Keratinocyte (primary cell): ENCODE measurements around the gene KCNG2. TPM values are rescaled to one million over a fixed set of nuclear protein-coding genes. Genes with fewer than 3 reads are reported as not detected.

Experiments
- DNase-seq: peaks from one replicate; pipeline ENCODE4 v3.0.0-alpha.2; 2011; ENCODE audit warnings: low read depth, missing footprints, low spot score
- FAIRE-seq: peaks from 2 replicates; lab custom pipeline; 2011; peaks lifted over from hg19 to GRCh38; lab: Jason Lieb, UNC
- H2AFZ ChIP-seq: 2 replicates; pipeline ENCODE4 v1.6.0; 2012; ENCODE audit warnings: low read length, control low read depth, inconsistent platforms; ENCODE audit not compliant: control insufficient read depth
- H3K27ac ChIP-seq: 2 replicates; pipeline ENCODE4 v1.5.1; 2011; ENCODE audit warnings: low read length; ENCODE audit not compliant: control insufficient read depth, insufficient read depth
- H3K27me3 ChIP-seq: 3 replicates; pipeline ENCODE4 v1.6.0; 2011; ENCODE audit warnings: low read length; ENCODE audit not compliant: control insufficient read depth, insufficient read depth; ENCODE audit errors: extremely low read depth
- H3K36me3 ChIP-seq, 2 experiments: 2 replicates in 1 of 2; 3 replicates in 1 of 2; pipeline ENCODE4 v1.5.1; 2011; ENCODE audit warnings: low read length in 2 of 2, mild to moderate bottlenecking in 1 of 2; ENCODE audit not compliant: control insufficient read depth in 2 of 2, insufficient read depth in 2 of 2; ENCODE audit errors: extremely low read depth in 1 of 2
- H3K4me1 ChIP-seq: 3 replicates; pipeline ENCODE4 v1.5.1; 2011; ENCODE audit warnings: low read length; ENCODE audit not compliant: control insufficient read depth, insufficient read depth; ENCODE audit errors: extremely low read depth
- H3K4me2 ChIP-seq: 3 replicates; pipeline ENCODE4 v1.6.0; 2011; ENCODE audit warnings: low read depth, low read length; ENCODE audit not compliant: control insufficient read depth, insufficient read depth; ENCODE audit errors: extremely low read depth
- H3K4me3 ChIP-seq, 3 experiments: fragments of 200-600 bp in 1 of 3; sonication (generic) in 1 of 3; 2 replicates in 2 of 3; 3 replicates in 1 of 3; pipeline ENCODE4 v1.5.1; 2011 to 2016; ENCODE audit warnings: low read length in 3 of 3, mild to moderate bottlenecking in 3 of 3, control low read depth in 2 of 3, inconsistent platforms in 1 of 3, low read depth in 1 of 3, mixed read lengths in 1 of 3, mixed run types in 1 of 3, moderate library complexity in 1 of 3; ENCODE audit not compliant: control insufficient read depth in 2 of 3, insufficient read depth in 2 of 3; ENCODE audit errors: extremely low read depth in 1 of 3
- H3K79me2 ChIP-seq: 2 replicates; pipeline ENCODE4 v1.6.0; 2012; ENCODE audit warnings: low read length; ENCODE audit not compliant: control insufficient read depth, insufficient read depth
- H3K9ac ChIP-seq: 3 replicates; pipeline ENCODE4 v1.6.0; 2011; ENCODE audit warnings: low read length; ENCODE audit not compliant: control insufficient read depth, insufficient read depth; ENCODE audit errors: extremely low read depth
- H3K9me1 ChIP-seq: 3 replicates; pipeline ENCODE4 v1.6.0; 2011; ENCODE audit warnings: low read length; ENCODE audit not compliant: control insufficient read depth, insufficient read depth; ENCODE audit errors: extremely low read depth
- H3K9me3 ChIP-seq: 2 replicates; pipeline ENCODE4 v1.5.1; 2012; ENCODE audit warnings: low read depth, low read length; ENCODE audit not compliant: control insufficient read depth
- H4K20me1 ChIP-seq: 3 replicates; pipeline ENCODE4 v1.6.0; 2011; ENCODE audit warnings: low read length; ENCODE audit not compliant: control insufficient read depth, insufficient read depth; ENCODE audit errors: extremely low read depth
- EZH2 ChIP-seq: IDR thresholded peaks from one replicate; pipeline ENCODE4 v1.6.1; 2012; ENCODE audit warnings: inconsistent platforms, mild to moderate bottlenecking, low read length, moderate library complexity
- dilution Hi-C: fragments of 300-500 bp; cut with MboI; formaldehyde crosslinking; loops from one replicate; pipeline ENCODE4 v1.7.0; 2020; ENCODE audit warnings: low sequenced_read_pairs; ENCODE audit not compliant: extremely low pct_ligation_motif_present
- polyA plus RNA-seq, 5 experiments: library from polyadenylated mRNA; depleted of rRNA in 3 of 5; stranded (reverse) in 3 of 5; stranded (forward) in 1 of 5; unstranded in 1 of 5; fragments of >200 nt; gene quantifications; 1 replicate in 1 of 5; 2 replicates in 3 of 5; 3 replicates in 1 of 5; pipeline versions ENCODE4 v1.2.1 to v1.2.3, GENCODE V29; 2011 to 2012; ENCODE audit warnings: missing spikeins in 2 of 5, low read depth in 1 of 5, low replicate concordance in 1 of 5
- TF ChIP-seq, protein P1 (sequence below), 3 experiments: IDR thresholded peaks in 1 of 3; conservative IDR thresholded peaks in 1 of 3; optimal IDR thresholded peaks in 1 of 3; 2 replicates in 2 of 3; 3 replicates in 1 of 3; pipeline versions ENCODE3 to v1.5.1; 2011; ENCODE audit warnings: low read length in 3 of 3, mild to moderate bottlenecking in 3 of 3, moderate library complexity in 2 of 3, control low read depth in 1 of 3, inconsistent platforms in 1 of 3; ENCODE audit not compliant: insufficient read depth in 2 of 3; ENCODE audit errors: extremely low read depth in 1 of 3

KCNG2 gene
- polyA plus RNA-seq, 1 donor (not counting 4 experiments of a cell fraction or from before 2014, with no cell fraction given), result not detected

DNA sequence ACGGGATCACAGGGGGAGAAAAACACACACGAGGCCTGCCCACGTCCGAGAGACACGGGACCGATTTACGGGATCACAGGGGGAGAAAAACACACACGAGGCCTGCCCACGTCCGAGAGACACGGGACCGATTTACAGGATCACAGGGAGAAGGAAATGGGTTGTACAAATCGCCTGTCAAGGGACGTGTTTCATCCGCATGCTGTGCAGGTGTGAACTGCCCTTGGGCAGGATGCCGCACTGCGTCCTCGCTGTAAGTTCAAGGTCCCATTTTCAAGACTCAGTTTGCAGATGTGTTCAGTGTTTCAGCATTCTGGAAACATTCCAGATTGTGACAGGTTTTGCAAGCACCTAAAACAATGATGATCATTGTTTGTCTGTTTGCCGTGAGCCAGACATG lies 2.3 kb upstream of the KCNG2 start:
- H3K27me3 ChIP-seq, result peaks cover 43% of the 10 kb centered on the region

DNA sequence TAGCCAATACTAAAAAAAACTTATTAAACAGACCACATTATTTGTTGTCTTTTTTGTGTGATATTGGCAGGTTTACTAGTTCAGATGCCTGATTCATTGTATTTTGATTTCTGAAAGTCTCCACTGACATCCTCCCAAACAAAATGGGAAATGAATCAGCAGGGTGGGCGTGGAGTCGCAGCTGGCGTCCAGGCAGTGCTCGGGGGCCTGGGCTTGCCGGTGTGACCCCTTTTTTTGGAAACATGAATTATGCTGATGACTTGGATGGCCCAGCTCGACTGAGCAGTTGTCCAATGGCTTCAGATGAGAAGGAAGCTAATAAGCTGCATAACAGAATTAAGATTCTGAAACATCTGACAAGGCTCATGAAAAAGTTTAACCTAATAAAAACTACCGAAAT lies 1.7 kb upstream of the KCNG2 start:
- no peak overlapping the region for H2AFZ ChIP-seq
- H3K27me3 ChIP-seq, result peaks cover 43% of the 10 kb centered on the region
- no peaks in the 10 kb centered on the region for H3K9me3 ChIP-seq
- DNase-seq, result no peak
- no peaks in the 10 kb centered on the region for H3K36me3 ChIP-seq
- H3K79me2 ChIP-seq, result no peaks in the 10 kb centered on the region
- H3K4me1 ChIP-seq, result peaks cover 8% of the 10 kb centered on the region
- TF ChIP-seq, protein P1, sequence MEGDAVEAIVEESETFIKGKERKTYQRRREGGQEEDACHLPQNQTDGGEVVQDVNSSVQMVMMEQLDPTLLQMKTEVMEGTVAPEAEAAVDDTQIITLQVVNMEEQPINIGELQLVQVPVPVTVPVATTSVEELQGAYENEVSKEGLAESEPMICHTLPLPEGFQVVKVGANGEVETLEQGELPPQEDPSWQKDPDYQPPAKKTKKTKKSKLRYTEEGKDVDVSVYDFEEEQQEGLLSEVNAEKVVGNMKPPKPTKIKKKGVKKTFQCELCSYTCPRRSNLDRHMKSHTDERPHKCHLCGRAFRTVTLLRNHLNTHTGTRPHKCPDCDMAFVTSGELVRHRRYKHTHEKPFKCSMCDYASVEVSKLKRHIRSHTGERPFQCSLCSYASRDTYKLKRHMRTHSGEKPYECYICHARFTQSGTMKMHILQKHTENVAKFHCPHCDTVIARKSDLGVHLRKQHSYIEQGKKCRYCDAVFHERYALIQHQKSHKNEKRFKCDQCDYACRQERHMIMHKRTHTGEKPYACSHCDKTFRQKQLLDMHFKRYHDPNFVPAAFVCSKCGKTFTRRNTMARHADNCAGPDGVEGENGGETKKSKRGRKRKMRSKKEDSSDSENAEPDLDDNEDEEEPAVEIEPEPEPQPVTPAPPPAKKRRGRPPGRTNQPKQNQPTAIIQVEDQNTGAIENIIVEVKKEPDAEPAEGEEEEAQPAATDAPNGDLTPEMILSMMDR (optimal IDR thresholded peaks at IDR 0.05 in 1 of 3, IDR thresholded peaks at IDR 0.05 in 1 of 3, conservative IDR thresholded peaks at IDR 0.05 in 1 of 3; ENCODE audit: extremely low read depth in 1 of 3, insufficient read depth in 2 of 3, low read length in 3 of 3), result no peak
- no peak overlapping the region for H3K4me2 ChIP-seq
- no peak overlapping the region for H3K9ac ChIP-seq
- H4K20me1 ChIP-seq, result peaks cover 4% of the 10 kb centered on the region
- H3K27ac ChIP-seq, result no peak overlapping the region
- dilution Hi-C loops, result no loop called here
- H3K4me3 ChIP-seq, result no peak overlapping the region
- H3K9me1 ChIP-seq, result no peaks in the 10 kb centered on the region
- no peak for FAIRE-seq

More for the DNA sequence above, 2.3 kb upstream of the KCNG2 start:
- Histone ChIP-seq H2AFZ (no peak overlapping the region), H3K36me3 (no peaks in the 10 kb centered on the region), H3K79me2 (no peaks in the 10 kb centered on the region), H3K9me1 (no peaks in the 10 kb centered on the region), H3K4me1 (peaks cover 11% of the 10 kb centered on the region), H4K20me1 (peaks cover 4% of the 10 kb centered on the region), H3K4me2 (no peak overlapping the region), H3K4me3 (no peak overlapping the region), H3K9ac (no peak overlapping the region), H3K27ac (no peak overlapping the region), H3K9me3 (no peaks in the 10 kb centered on the region)
- dilution Hi-C loops, result no loop called here
- TF ChIP-seq, protein P1 (optimal IDR thresholded peaks at IDR 0.05 in 1 of 3, IDR thresholded peaks at IDR 0.05 in 1 of 3, conservative IDR thresholded peaks at IDR 0.05 in 1 of 3; ENCODE audit: extremely low read depth in 1 of 3, insufficient read depth in 2 of 3, low read length in 3 of 3), result no peak
- no peak for TF ChIP-seq EZH2
- DNase-seq, result no peak
- FAIRE-seq, result no peak
